CD14-positive monocyte (primary cell): Measurements from ENCODE around the gene HOXD8. TPM values are rescaled to one million over a fixed set of nuclear protein-coding genes. Genes with fewer than 3 reads are reported as not detected.
A peak's percentile ranks its signal among the peaks of the same experiment; 100 is the strongest.

ENCODE experiments used
- DNase-seq, 3 donors: peaks; one replicate each; pipeline ENCODE4 v3.0.0-alpha.2; 2011 to 2022
- H2AFZ ChIP-seq: 2 replicates; pipeline ENCODE4 v1.6.0; 2012; ENCODE audit warnings: mild to moderate bottlenecking, low read depth, low read length, inconsistent platforms; ENCODE audit not compliant: insufficient read depth, poor library complexity, severe bottlenecking
- H3K27ac ChIP-seq, 2 donors: 1 replicate in 1 of 2; 2 replicates in 1 of 2; pipeline ENCODE4 v1.5.1; 2012 to 2013; ENCODE audit warnings: low read length in 2 of 2, control low read depth in 1 of 2, inconsistent platforms in 1 of 2, low read depth in 1 of 2, mild to moderate bottlenecking in 1 of 2
- H3K27me3 ChIP-seq, 2 donors: one replicate each; pipeline versions ENCODE4 v1.6.0 to v1.6.1; 2011 to 2013; ENCODE audit warnings: low read length in 2 of 2; ENCODE audit not compliant: control insufficient read depth in 2 of 2, insufficient read depth in 2 of 2
- H3K36me3 ChIP-seq, 2 donors: replicated peaks in 1 of 2; 1 replicate in 1 of 2; 2 replicates in 1 of 2; pipeline versions ENCODE4 v1.5.1 to v1.6.1; 2012 to 2013; ENCODE audit warnings: low read length in 2 of 2, control low read depth in 1 of 2, inconsistent platforms in 1 of 2, mild to moderate bottlenecking in 1 of 2; ENCODE audit not compliant: insufficient read depth in 2 of 2, control insufficient read depth in 1 of 2
- H3K4me1 ChIP-seq, 2 donors: 1 replicate in 1 of 2; 2 replicates in 1 of 2; pipeline versions ENCODE4 v1.5.1 to v1.6.1; 2012 to 2013; ENCODE audit warnings: low read length in 2 of 2, control low read depth in 1 of 2, inconsistent platforms in 1 of 2, mild to moderate bottlenecking in 1 of 2, moderate library complexity in 1 of 2; ENCODE audit not compliant: insufficient read depth in 2 of 2, control insufficient read depth in 1 of 2
- H3K4me2 ChIP-seq: replicated peaks from 2 replicates; pipeline ENCODE3; 2012; ENCODE audit warnings: low read length, moderate library complexity, mild to moderate bottlenecking; ENCODE audit not compliant: poor library complexity, severe bottlenecking; ENCODE audit errors: extremely low read depth
- H3K4me3 ChIP-seq, 3 experiments: fragments of 200-600 bp in 1 of 3; sonication (generic) in 1 of 3; replicated peaks in 1 of 3; 1 replicate in 2 of 3; 2 replicates in 1 of 3; pipeline ENCODE4 v1.5.1; 2011 to 2013; ENCODE audit warnings: low read length in 3 of 3, mild to moderate bottlenecking in 3 of 3, control low read depth in 2 of 3, low read depth in 2 of 3, inconsistent platforms in 1 of 3, moderate library complexity in 1 of 3
- H3K79me2 ChIP-seq: 2 replicates; pipeline ENCODE4 v1.6.0; 2012; ENCODE audit warnings: mild to moderate bottlenecking, control low read depth, inconsistent platforms, low read length, moderate library complexity; ENCODE audit not compliant: insufficient read depth
- H3K9ac ChIP-seq: 2 replicates; pipeline ENCODE4 v1.6.0; 2017; ENCODE audit warnings: low read length, mild to moderate bottlenecking; ENCODE audit not compliant: insufficient read depth, poor library complexity, severe bottlenecking
- H3K9me3 ChIP-seq, 2 donors: replicated peaks in 1 of 2; 1 replicate in 1 of 2; 2 replicates in 1 of 2; pipeline versions ENCODE4 v1.5.1 to v1.6.1; 2012 to 2013; ENCODE audit warnings: low read length in 2 of 2, control low read depth in 1 of 2; ENCODE audit not compliant: control insufficient read depth in 1 of 2, insufficient read depth in 1 of 2
- H4K20me1 ChIP-seq: 2 replicates; pipeline ENCODE4 v1.6.0; 2012; ENCODE audit warnings: mild to moderate bottlenecking, low read length, control low read depth, moderate library complexity; ENCODE audit not compliant: insufficient read depth
- H3K27ac Mint-ChIP-seq, 7 donors: one replicate each; pipeline ENCODE4 v1.8.0; 2020; ENCODE audit warnings: mild to moderate bottlenecking in 7 of 7, mixed read lengths in 7 of 7, moderate library complexity in 6 of 7, inconsistent platforms in 2 of 7
- H3K27me3 Mint-ChIP-seq, 3 donors: one replicate each; pipeline ENCODE4 v1.8.0; 2021 to 2022; ENCODE audit warnings: low read depth in 3 of 3, mild to moderate bottlenecking in 3 of 3, mixed read lengths in 3 of 3, moderate library complexity in 3 of 3, inconsistent platforms in 1 of 3
- H3K36me3 Mint-ChIP-seq, 2 donors: one replicate each; pipeline ENCODE4 v1.8.0; 2020; ENCODE audit warnings: mixed read lengths in 2 of 2, inconsistent platforms in 1 of 2, mild to moderate bottlenecking in 1 of 2
- H3K4me1 Mint-ChIP-seq: one replicate; pipeline ENCODE4 v1.8.0; 2020; ENCODE audit warnings: mild to moderate bottlenecking, mixed read lengths
- H3K4me3 Mint-ChIP-seq, 2 donors: one replicate each; pipeline ENCODE4 v1.8.0; 2020; ENCODE audit warnings: mild to moderate bottlenecking in 2 of 2, mixed read lengths in 2 of 2, moderate library complexity in 1 of 2
- H3K9me3 Mint-ChIP-seq, 7 donors: one replicate each; pipeline ENCODE4 v1.8.0; 2020 to 2022; ENCODE audit warnings: mixed read lengths in 7 of 7, mild to moderate bottlenecking in 6 of 7, moderate library complexity in 6 of 7, inconsistent platforms in 2 of 7
- WGBS: methylation state at CpG from one replicate; pipeline ENCODE4 v1.1.5; 2013; ENCODE audit warnings: missing lambda C conversion rate; ENCODE audit not compliant: insufficient coverage; 5-methylcytosine and 5-hydroxymethylcytosine counted together
- intact Hi-C, 2 donors: fragments of 100-400 bp; cut with micrococcal nuclease; formaldehyde crosslinking; loops; one replicate each; pipeline versions ENCODE4 v1.15.0 to v1.15.1; 2023
- polyA plus RNA-seq, 3 donors: library from polyadenylated mRNA; depleted of rRNA in 1 of 3; unstranded in 2 of 3; stranded (reverse) in 1 of 3; fragments of 300-500 nt in 2 of 3; fragments of >200 nt in 1 of 3; fragmentation: Illumina TruSeq in 2 of 3; gene quantifications; 1 replicate in 2 of 3; 2 replicates in 1 of 3; pipeline ENCODE4 v1.2.3, GENCODE V29; 2012 to 2021
- TF ChIP-seq, protein P1 (sequence below): fragments of 200-600 bp; IDR thresholded peaks from one replicate; pipeline ENCODE4 v1.8.0; 2022; ENCODE audit warnings: antibody characterized with exemption, mild to moderate bottlenecking

Gene HOXD8
- polyA plus RNA-seq, 3 donors, result not detected

DNA sequence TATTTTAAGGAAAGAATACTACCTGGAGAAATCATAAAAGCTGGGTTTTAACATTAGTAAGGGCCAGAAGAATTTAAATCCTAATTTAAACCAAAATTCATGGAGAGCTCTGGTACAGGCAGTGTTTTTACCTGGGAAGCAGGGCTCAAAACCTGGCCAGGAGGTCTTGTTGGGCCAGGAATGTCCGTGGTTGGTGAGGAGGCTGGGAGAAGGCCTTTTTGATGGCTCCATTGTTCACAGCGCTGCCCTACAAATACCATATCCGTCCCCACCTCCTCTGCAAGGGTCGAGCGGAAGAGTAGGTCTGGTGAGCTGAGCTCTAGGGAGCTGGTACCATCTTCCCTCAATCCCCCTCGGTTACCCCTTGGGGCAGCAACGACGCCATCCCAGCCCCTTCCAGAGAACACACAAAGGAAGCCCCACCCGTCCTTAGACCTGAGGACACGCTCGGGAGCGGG lies 48.1 kb downstream of the HOXD8 start:
- WGBS, result 5% methylated on average over 10 of the region's 12 CpGs
- TF ChIP-seq, protein P1, sequence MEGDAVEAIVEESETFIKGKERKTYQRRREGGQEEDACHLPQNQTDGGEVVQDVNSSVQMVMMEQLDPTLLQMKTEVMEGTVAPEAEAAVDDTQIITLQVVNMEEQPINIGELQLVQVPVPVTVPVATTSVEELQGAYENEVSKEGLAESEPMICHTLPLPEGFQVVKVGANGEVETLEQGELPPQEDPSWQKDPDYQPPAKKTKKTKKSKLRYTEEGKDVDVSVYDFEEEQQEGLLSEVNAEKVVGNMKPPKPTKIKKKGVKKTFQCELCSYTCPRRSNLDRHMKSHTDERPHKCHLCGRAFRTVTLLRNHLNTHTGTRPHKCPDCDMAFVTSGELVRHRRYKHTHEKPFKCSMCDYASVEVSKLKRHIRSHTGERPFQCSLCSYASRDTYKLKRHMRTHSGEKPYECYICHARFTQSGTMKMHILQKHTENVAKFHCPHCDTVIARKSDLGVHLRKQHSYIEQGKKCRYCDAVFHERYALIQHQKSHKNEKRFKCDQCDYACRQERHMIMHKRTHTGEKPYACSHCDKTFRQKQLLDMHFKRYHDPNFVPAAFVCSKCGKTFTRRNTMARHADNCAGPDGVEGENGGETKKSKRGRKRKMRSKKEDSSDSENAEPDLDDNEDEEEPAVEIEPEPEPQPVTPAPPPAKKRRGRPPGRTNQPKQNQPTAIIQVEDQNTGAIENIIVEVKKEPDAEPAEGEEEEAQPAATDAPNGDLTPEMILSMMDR, result no peak
- peak overlapping the region in 1 of 2 donors; percentile 82 for H3K4me3 Mint-ChIP-seq
- no peak overlapping the region for H3K9ac ChIP-seq
- no peaks in the 10 kb centered on the region for H3K36me3 ChIP-seq
- H3K27ac Mint-ChIP-seq, result no peak overlapping the region
- peaks cover 91 to 98% (median 95%) of the 10 kb centered on the region in 3 donors for H3K27me3 Mint-ChIP-seq
- no peaks in the 10 kb centered on the region for H3K79me2 ChIP-seq
- no peaks in the 10 kb centered on the region for H4K20me1 ChIP-seq
- no peak overlapping the region for H3K4me2 ChIP-seq
- peaks cover 0 to 41% of the 10 kb centered on the region in 2 donors for H3K9me3 ChIP-seq
- intact Hi-C loops, result no loop called here
- H3K4me1 ChIP-seq, result no peaks in the 10 kb centered on the region
- H3K27ac ChIP-seq, result no peak overlapping the region
- H3K4me3 ChIP-seq, result no peak overlapping the region
- peaks cover 7% of the 10 kb centered on the region for H3K4me1 Mint-ChIP-seq
- peaks cover 0 to 27% (median 9%) of the 10 kb centered on the region in 7 donors for H3K9me3 Mint-ChIP-seq
- no peak for DNase-seq
- peaks cover 89 to 100% of the 10 kb centered on the region in 2 donors for H3K27me3 ChIP-seq
- no peak overlapping the region for H2AFZ ChIP-seq
- H3K36me3 Mint-ChIP-seq, result no peaks in the 10 kb centered on the region

DNA sequence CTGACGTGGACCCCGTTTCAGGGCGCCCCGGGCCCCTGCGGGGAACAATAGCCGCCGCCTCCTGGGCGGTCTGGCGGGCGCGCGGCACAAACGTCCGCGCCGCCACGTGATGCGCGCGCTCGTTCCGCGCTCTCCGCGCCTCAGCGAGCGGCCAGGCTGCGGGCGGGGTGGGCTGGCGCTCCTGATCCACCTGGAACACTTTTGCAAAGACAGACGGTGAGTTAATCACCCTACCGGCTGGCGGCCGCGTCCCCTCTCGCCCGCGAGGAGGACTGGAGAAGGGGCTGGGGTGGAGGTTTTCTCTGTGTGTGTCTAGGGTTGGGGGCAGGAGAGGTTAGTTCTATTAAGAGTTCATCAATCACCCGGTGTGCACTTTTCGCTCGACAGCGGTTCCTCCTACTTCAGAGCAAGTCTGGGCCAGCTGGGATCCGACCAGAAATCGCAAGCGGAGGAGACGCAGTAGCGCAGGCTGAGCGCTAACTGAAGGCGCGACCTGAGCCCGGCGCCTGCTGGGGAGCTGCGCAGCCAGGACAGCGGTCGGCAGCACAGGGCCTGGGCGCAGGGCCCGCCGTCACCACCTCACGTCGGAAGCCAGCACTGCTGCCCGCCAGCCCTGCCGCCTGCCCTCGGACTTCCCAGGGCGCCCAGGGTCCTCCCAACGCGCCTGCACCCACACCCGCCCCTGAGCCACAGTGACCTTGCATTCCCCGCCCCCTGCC lies 48.7 kb downstream of the HOXD8 start:
- no peaks in the 10 kb centered on the region for H4K20me1 ChIP-seq
- WGBS, result 2% methylated on average over 63 of the region's 68 CpGs
- TF ChIP-seq, protein P1, result no peak
- H3K9ac ChIP-seq, result no peak overlapping the region
- H2AFZ ChIP-seq, result no peak overlapping the region
- H3K4me2 ChIP-seq, result no peak overlapping the region
- H3K9me3 ChIP-seq, result peaks cover 0 to 39% of the 10 kb centered on the region in 2 donors
- H3K79me2 ChIP-seq, result no peaks in the 10 kb centered on the region
- Mint-ChIP-seq H3K4me1 (peaks cover 7% of the 10 kb centered on the region), H3K9me3 (peaks cover 0 to 24% (median 7%) of the 10 kb centered on the region in 7 donors), H3K36me3 (no peaks in the 10 kb centered on the region), H3K27me3 (peaks cover 91 to 98% (median 95%) of the 10 kb centered on the region in 3 donors), H3K4me3 (peak overlapping the region; percentile 47 to 82), H3K27ac (no peak overlapping the region)
- intact Hi-C loops, result no loop called here
- no peak for DNase-seq
- no peak overlapping the region for H3K4me3 ChIP-seq
- peaks cover 89 to 100% of the 10 kb centered on the region in 2 donors for H3K27me3 ChIP-seq
- H3K36me3 ChIP-seq, result no peaks in the 10 kb centered on the region
- no peak overlapping the region for H3K27ac ChIP-seq
- H3K4me1 ChIP-seq, result no peaks in the 10 kb centered on the region
